KOPT-K1 (cell line): ENCODE results near the gene RAPGEF5.
A peak's percentile ranks its signal among the peaks of the same experiment; 100 is the strongest.

Source experiments
- H3K27ac ChIP-seq: fragments of 200-600 bp; sonication (generic); 2 replicates; pipeline ENCODE4 v1.5.1; 2016; ENCODE audit warnings: antibody characterized with exemption, mild to moderate bottlenecking, low read depth, low read length; ENCODE audit not compliant: poor library complexity, severe bottlenecking
- H3K36me3 ChIP-seq: fragments of 200-600 bp; sonication (generic); 2 replicates; pipeline ENCODE4 v1.5.1; 2017; ENCODE audit warnings: antibody characterized with exemption, mild to moderate bottlenecking, low read length, moderate library complexity; ENCODE audit not compliant: insufficient read depth
- H3K9me3 ChIP-seq: fragments of 200-600 bp; sonication (generic); 2 replicates; pipeline ENCODE4 v1.5.1; 2017; ENCODE audit warnings: antibody characterized with exemption, low read length, mild to moderate bottlenecking; ENCODE audit not compliant: insufficient read depth, poor library complexity, severe bottlenecking

The RAPGEF5 gene

DNA sequence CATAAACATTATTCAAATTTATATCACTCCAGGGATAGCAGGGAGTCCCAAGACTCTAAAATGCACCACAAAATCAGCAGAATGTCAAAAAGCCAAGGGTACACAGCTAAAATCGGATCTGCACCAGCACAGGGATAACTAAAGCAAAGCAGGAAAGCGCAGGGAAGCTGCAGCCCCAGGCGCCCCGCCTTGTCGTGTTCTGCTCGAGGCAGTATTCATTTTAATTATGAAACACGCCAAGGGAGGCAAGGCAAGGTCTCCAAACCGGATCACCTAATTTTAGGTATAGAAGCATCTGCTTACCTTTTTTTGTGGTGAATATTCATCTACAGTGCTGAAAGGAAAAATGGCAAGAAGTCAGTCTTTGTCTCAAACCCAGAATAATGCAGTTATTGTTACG, 199.4 kb downstream of the RAPGEF5 start:
- Histone ChIP-seq H3K36me3 (peaks cover 35% of the 10 kb centered on the region), H3K27ac (no peak overlapping the region), H3K9me3 (no peaks in the 10 kb centered on the region)

GRCh38 chr7:22156205-22156604, 200.7 kb downstream of the RAPGEF5 start:
- no peak overlapping the region for H3K27ac ChIP-seq
- H3K9me3 ChIP-seq = no peaks in the 10 kb centered on the region
- H3K36me3 ChIP-seq = peaks cover 35% of the 10 kb centered on the region

DNA sequence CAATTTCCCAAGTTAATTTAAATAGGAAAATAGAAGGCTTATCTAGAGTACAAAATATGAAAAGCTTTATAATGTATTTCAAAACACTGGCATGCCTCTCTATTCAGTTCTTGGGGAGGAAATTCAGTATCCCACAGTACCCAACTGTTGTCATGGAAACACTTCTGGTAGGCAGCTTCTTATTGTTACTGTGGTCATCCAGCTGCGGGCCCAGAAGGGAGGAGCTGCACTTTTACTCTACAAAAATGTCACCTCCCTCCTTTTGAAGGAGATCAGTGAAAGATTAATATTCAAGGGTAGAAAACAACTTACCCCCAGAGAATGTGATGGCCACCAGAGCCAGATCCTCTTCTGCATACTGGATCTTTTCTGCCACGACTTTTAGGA, 202.8 kb downstream of the RAPGEF5 start:
- peaks cover 47% of the 10 kb centered on the region for H3K36me3 ChIP-seq
- H3K27ac ChIP-seq = peak overlapping the region; percentile 36
- no peaks in the 10 kb centered on the region for H3K9me3 ChIP-seq

DNA sequence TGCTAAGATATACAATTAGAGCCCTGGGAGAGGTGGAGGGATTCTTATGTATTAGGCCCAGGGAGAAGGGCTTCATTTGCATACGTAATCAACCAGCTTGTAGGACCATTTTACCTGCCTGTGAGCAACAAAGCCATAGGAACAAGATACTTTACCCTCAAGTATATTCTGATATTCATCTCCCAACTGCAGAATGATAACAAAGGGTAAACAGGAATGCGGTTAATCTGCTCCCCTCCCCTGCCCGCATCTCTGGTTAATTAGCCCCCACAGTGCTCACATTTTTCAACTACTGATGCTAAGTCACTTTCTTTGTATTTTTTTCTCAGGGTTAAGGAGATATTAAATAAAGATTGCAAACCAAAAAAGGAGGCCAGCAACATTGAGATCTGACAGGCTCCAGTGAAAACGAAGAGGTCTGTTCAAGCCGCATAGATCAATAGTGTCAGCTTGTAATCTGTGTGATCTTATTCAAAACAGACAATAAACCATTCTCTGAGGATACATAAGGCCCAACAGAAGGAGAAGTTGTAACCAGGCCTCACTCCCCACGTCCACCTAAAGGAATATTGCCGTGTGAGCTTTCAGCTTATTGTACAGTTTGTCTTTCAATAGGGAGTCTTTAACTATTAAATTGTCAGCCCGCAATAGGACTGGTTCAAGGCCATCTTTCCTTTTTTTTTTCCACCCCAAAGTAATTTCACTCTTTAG, 203.4 kb downstream of the RAPGEF5 start:
- H3K9me3 ChIP-seq = no peaks in the 10 kb centered on the region
- peaks cover 52% of the 10 kb centered on the region for H3K36me3 ChIP-seq
- H3K27ac ChIP-seq = peak overlapping the region; percentile 36

DNA sequence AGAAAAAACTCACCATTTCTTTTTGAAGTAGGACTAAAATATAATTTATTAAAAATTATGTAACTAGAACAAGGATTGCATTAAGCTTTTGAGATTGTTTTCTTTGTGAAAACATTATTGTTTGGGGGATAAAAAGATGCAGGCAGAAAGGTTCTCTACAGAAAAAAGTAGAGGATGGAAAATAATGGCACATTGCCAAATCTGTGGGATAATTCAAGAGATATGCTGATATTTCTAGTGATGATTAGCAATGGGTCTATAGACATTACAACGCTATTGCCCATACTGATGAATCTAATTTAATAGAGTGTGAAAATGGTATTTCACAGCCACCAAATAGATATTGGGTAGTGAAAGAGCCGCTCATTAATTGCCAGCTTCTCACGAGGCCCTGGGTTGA, 204.3 kb downstream of the RAPGEF5 start:
- H3K36me3 ChIP-seq = peaks cover 56% of the 10 kb centered on the region
- no peak overlapping the region for H3K27ac ChIP-seq
- no peaks in the 10 kb centered on the region for H3K9me3 ChIP-seq

DNA sequence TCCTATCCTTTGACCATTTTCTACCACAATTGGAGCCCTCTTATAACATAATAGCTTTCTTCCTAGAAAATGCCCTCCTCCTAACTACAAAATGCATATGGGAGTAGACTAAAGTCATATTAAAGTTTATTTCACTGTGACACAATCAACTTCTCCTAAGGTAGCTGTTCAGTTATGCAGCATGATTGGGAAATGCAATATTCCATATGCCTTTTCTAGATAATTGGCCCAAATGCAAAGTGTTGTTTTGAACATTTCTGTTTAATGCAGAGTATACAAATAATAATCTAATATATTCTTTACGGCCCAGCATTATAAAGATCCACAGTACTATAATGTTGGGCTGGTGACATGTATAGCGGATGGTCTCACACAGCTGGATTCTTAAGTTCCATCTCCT, 205.1 kb downstream of the RAPGEF5 start:
- Histone ChIP-seq H3K9me3 (no peaks in the 10 kb centered on the region), H3K27ac (no peak overlapping the region), H3K36me3 (peaks cover 48% of the 10 kb centered on the region)

DNA sequence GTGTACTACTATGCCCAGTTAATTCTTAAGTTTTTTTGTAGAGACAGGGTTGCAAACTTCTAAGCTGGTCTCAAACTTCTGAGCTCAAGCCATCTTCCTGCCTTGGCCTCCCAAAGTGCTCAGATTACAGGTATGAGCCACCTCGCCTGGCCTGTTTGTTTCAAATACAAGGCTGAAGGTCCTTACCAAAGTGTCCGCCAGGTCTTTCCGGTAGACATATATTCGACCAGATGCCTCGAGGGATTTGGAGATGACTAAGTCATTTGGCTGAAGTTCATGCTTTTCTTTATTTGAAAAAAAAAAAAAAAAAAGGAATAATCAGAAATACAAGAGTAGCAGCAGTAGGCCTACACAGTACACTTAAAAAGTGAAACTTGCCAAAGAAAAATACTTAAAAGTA, 206.7 kb downstream of the RAPGEF5 start:
- Histone ChIP-seq H3K27ac (no peak overlapping the region), H3K9me3 (no peaks in the 10 kb centered on the region), H3K36me3 (peaks cover 37% of the 10 kb centered on the region)

GRCh38 chr7:22147868-22148267, 209.1 kb downstream of the RAPGEF5 start:
- Histone ChIP-seq H3K9me3 (no peaks in the 10 kb centered on the region), H3K36me3 (peaks cover 49% of the 10 kb centered on the region), H3K27ac (peak overlapping the region; percentile 27)

GRCh38 chr7:22146961-22147512, 209.9 kb downstream of the RAPGEF5 start:
- H3K27ac ChIP-seq = peak overlapping the region; percentile 33
- peaks cover 50% of the 10 kb centered on the region for H3K36me3 ChIP-seq
- H3K9me3 ChIP-seq = no peaks in the 10 kb centered on the region

DNA sequence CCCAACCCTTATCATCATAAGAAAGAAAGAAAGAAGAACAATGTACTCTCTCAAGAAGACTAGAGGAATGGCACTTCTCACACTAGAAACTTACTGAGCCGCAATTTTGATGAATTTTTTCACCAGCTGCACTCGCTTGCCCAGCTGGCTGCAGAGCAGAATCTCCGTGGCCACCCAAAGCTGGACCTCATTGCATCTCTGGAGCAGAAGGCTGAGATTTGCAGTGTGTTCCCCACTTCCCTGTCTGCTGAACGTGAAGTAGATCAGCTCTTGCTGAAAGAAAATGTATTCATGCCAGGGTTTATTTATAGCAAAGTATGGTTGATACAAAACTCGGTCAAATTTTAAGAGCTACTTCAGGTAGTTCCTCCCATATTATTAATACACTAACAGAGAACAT, 212.0 kb downstream of the RAPGEF5 start:
- H3K27ac ChIP-seq = no peak overlapping the region
- peaks cover 59% of the 10 kb centered on the region for H3K36me3 ChIP-seq
- no peaks in the 10 kb centered on the region for H3K9me3 ChIP-seq

DNA sequence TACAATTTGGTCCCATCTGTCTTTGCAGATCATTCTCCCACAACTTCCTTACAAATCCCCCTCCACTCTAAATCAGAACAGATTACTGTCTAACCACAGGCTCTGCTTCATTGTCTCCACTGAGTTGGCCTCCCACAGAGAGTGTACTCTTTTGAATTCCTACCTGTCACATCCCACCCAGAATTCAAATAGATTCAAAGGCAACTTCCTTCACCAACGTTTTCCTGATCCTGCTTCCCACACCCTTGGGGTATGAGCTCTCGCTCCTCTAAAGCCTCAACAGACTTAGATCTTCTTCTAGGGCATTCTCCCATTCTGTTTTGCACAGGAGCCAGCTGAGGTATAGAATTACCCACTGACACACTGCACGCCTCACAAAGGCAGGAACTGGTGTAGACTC, 213.5 kb downstream of the RAPGEF5 start:
- Histone ChIP-seq H3K36me3 (peaks cover 55% of the 10 kb centered on the region), H3K9me3 (no peaks in the 10 kb centered on the region), H3K27ac (no peak overlapping the region)

GRCh38 chr7:22142572-22142971, 214.4 kb downstream of the RAPGEF5 start:
- no peaks in the 10 kb centered on the region for H3K9me3 ChIP-seq
- no peak overlapping the region for H3K27ac ChIP-seq
- H3K36me3 ChIP-seq = peaks cover 54% of the 10 kb centered on the region

- no peak overlapping the region for H3K27ac ChIP-seq
- H3K36me3 ChIP-seq = peaks cover 60% of the 10 kb centered on the region
- H3K9me3 ChIP-seq = no peaks in the 10 kb centered on the region
These were observed 215.6 kb downstream of the RAPGEF5 start for GRCh38 chr7:22141355-22141754.

DNA sequence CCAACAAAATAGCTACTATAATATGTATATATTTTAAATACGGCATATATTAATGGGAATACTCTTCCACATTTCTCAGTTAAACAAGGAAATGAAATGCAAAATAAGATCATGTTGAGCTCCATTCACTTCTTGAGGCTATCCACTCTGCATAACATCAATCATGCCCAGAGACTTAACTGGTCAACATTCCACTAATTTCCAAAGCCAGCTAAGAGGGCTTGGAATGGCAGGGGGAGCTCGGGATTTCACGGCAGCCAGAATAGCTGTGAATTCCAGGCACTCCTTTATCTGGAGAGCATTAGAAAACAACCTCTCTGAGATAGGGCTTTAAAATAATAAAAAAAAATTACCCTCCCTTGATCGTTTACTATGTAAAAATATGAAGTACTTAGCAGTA, 216.4 kb downstream of the RAPGEF5 start:
- Histone ChIP-seq H3K9me3 (no peaks in the 10 kb centered on the region), H3K27ac (no peak overlapping the region), H3K36me3 (peaks cover 61% of the 10 kb centered on the region)

DNA sequence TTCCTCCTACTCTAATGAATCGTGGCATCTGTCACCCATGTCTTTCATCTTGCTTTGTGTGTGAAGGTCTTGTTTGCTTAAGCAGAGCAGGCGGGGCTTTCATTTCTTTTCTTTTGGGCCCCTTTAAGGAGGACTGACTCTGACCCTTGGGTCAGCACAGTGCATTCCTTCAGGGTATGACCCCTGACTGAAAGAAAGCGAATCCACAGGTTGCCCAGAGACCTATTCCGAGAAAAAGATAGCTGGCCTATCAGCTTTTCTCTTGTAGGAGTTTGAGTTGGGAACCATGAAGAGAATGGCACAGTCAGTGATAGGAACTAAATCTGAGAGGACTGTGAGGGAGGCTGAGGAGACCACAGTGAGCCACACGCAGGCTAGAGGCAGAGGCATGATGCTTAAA, 218.1 kb downstream of the RAPGEF5 start:
- peaks cover 57% of the 10 kb centered on the region for H3K36me3 ChIP-seq
- no peaks in the 10 kb centered on the region for H3K9me3 ChIP-seq
- no peak overlapping the region for H3K27ac ChIP-seq

DNA sequence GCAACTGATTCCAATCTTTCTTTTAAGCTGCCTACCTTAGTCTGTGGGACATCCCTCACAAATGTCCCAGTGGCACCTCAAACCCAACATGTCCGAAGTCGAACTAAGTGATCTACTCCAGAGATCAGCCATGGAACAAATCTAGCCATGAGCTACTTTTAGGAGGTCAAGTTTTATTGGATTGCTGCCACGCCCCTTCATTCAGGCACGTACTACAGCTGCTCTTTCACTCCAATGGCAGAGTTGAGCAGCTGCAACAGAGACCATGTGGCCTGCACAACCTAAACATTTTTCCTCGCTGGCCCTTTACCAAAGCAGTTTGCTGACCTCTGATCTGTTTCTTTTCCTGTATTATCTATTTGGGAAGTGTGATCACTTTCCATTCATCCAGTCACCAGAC, 218.8 kb downstream of the RAPGEF5 start:
- no peak overlapping the region for H3K27ac ChIP-seq
- peaks cover 55% of the 10 kb centered on the region for H3K36me3 ChIP-seq

More for the DNA sequence above, 218.8 kb downstream of the RAPGEF5 start:
- no peaks in the 10 kb centered on the region for H3K9me3 ChIP-seq
